ENCODE results near the gene MTHFD1.
"Not testable (repeated sequence)": the region's sequence is repeated elsewhere in the genome, so short reads cannot be mapped to it uniquely, and the experiment has no call there.

Gene MTHFD1

DNA sequence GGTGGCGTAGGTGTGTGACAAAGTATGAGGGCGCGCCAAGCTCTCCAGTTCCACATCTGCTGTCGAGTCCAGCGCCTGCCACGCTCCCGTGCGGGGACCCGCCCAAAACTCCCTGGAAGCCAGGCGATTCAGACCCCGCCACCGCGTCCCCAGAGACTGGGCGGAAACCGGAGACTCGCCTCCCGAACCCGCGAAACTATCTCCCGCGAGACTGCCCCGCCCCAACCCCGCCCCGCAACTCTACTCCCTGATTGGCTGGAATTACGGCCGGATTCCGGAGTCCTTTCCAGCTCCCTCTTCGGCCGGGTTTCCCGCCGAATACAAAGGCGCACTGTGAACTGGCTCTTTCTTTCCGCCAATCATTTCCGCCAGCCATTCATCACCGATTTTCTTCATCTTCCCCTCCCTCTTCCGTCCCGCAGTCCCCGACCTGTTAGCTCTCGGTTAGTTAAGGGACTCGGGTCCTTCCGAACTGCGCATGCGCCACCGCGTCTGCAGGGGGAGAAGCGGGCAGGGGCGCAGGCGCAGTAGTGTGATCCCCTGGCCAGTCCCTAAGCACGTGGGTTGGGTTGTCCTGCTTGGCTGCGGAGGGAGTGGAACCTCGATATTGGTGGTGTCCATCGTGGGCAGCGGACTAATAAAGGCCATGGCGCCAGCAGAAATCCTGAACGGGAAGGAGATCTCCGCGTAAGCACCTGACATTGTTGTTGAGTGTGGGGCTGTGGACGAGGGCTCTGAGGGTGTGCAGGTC lies at the start of gene MTHFD1:
MTHFD1 (plus strand) TSS at position 572 of the 751 bp plus-strand sequence; CDS start at position 647, 75 bp downstream.
- in situ Hi-C loops (cut with MboI; ENCODE audit: low sequenced_read_pairs) = no loop called here

DNA sequence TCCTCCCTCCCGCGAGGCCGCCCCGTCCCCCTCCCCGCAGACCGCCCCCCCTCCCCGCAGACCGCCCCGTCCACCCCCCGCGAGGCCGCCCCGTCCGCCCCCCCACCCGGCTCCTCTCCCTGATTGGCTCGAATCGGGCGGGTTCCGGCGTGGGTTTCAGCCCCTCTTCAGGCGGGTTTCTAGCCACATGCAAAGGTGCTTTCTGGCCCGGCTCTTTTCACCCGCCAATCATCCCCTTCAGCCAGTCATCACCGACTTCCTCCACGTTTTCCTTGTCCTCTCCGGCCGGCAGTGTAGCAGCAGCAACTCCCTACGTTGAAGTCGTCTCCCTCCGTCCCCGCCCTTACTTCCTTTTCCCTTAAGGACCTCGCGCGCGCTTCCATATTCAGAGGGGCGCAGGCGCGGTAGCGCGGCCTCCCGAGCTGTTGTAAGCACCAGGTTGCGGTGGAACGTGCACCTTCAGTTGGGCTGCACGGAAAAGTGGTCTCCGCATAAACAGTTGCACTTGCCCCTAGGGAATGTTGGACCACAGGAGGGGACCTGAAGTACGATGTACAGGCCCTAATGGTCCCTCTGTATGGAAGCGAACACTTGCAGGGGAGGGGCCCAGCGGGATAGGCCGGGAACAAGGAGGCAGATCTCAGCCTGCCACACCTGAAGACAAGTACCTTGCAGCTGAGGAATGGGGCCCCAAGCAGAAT lies 49.4 kb upstream of the MTHFD1 start:
- in situ Hi-C loops (cut with MboI; ENCODE audit: low sequenced_read_pairs) = no loop called here

DNA sequence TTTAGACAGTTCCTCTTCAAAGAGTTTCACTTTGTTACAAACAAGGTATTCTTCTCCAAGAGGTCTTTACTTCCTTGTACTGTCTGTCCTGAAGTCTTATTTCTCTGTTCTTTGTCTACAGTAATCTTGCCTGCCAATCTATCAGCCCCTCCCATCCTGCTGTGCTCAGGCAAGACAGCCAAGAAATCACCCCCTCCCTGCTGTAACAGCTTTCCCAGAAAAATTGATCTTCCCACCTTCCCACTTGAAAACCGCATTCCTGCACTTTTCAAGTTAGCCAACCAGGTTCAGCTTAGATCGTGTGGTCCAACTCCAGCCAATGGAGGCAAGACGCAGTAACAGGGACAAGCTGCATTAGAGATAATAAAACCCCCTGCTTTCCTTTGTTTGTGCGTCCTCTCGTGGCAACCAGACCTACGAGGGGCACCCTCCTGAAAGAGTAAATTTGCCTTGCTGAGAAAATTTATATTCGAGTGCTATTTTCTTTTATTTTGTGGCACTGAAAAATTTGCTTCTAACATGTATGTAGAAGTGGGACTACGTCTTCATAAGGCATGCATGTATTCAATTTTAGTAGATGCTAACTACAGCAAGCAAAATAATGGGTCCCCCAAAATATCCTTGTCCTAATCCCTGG lies 47.5 kb upstream of the MTHFD1 start:
- in situ Hi-C loops (cut with MboI; ENCODE audit: low sequenced_read_pairs) = no loop called here

DNA sequence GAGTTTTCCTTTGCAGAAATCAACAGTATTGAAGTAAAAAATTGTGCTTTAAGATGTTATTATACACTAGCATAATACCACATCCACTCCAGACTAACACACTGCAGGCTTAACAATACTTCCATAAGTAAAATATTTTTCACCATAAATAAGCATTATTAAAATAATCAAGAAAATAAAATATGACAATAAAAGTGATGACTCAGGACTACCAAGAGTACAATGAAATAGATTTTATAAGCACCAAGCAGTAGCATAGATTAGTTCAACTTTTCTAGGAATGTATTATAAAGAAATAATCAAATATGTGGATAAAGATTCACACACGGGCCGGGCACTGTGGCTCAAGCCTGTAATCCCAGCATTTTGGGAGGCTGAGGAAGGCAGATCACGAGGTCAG lies 40.4 kb upstream of the MTHFD1 start:
- in situ Hi-C loops (cut with MboI; ENCODE audit: low sequenced_read_pairs) = no loop called here

DNA sequence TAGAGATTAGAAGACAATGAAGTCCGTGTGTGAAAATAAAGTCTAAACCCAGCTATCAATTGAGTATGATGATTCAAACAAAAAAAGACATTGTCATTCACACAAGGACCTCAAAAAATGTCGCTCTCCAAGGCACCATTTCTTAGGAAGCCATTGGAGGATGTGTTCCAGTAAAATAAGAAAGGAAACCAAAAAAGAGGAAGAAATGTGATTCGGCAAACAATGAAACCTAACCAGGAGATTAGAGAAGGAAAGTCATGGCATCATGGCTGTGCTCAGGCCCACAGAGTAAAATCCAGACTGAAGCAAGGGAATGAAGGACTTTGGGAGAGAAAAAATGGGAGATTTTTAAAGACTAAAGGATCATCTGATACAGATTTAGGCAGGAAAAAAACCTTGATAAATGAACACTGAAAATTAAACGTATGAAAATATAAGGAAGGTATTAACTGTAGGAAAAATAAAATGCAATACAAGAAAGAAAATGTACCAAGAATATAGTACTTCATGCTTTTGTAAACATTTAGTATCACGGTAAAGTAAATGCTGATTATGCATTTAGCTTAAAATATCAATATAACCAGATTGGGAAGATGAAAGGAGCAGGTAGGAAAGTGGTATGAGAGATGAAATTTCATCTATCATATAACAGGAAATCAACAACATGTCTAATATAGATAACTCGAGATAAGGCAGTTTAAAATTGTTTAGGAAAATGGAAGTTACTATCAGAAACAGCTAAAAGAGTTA lies 38.2 kb upstream of the MTHFD1 start:
- in situ Hi-C loops (cut with MboI; ENCODE audit: low sequenced_read_pairs) = no loop called here

DNA sequence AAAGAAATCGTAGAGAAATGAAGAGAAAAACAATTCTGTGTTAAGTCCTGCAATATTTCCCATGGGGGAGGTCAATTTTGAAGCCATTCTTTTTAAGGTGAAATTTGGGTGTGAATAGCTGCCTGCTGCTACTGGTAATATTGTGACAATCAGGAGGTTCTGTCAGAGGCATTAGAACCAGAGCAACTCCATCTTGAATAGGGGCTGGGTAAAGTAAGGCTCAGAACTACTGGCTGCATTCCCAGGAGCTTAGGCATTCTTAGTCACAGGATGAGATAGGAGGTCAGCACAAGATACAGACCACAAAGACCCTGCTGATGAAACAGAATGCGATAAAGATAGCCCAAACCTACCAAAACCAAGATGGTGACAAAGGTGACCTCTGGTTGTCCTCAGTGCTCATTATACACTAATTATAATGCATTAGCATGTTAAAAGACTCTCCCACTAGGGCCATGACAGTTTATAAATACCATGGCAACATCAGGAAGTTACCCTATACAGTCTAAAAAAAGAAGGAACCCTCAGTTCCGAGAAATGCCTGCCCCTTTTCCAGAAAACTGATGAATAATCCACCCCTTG lies 24.8 kb upstream of the MTHFD1 start:
- in situ Hi-C loops (cut with MboI; ENCODE audit: low sequenced_read_pairs) = no loop called here

DNA sequence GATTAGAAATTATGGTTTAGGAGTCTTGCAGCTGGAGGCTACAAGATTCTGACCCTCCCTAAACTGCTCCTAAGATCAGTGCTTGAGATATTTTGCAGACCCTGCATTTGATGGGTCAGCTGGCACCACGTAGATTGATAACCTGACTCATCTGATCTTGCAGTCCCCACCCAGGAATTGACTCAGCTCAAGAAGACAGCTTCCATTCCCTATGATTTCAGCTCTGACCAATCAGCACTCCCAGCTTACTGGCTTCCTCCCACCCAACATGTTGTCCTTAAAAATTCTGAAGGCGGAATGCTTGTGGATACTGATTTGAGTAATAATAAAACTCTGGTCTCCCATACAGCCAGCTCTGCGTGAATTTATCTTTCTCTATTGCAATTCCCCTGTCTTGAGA lies 23.2 kb upstream of the MTHFD1 start:
- in situ Hi-C loops (cut with MboI; ENCODE audit: low sequenced_read_pairs) = no loop called here

DNA sequence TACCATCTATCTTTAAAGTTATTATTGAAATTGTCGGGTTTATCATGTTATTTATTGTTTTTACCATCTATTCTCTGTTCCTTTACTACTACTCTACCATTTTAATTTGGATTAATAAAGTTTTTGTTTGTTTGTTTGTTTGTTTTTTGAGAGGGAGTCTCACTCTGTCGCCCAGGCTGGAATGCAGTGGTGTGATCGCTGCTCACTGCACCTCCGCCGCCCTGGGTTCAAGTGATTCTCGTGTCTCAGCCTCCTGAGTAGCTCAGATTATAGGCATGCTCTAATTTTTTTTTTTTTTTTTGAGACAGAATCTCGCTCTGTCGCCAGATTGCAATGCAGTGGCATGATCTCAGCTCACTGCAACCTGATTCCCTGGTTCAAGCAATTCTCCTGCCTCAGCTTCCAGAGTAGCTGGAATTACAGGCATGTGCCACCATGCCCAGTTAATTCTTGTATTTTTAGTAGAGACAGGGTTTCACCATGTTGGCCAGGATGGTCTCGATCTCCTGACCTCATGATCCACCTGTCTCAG lies 22.7 kb upstream of the MTHFD1 start:
- in situ Hi-C loops (cut with MboI; ENCODE audit: low sequenced_read_pairs) = not testable (repeated sequence)

DNA sequence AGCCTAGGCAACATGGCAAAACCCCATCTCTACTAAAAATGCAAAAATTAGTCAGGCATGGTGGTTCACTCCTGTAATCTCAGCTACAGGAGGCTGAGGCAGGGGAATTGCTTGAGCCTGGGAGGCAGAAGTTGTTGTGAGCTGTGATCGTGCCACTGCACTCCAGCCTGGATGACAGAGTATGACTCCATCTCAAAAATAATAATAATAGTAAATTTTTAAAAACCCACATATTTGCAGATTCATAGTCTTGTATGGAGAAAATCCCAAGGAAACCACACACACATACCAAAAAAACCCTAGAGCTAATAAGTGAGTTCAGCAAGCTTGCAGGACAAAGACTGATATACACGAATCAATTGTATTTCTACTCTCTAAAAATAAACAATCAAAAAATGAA lies 19.0 kb upstream of the MTHFD1 start:
- in situ Hi-C loops (cut with MboI; ENCODE audit: low sequenced_read_pairs) = no loop called here

DNA sequence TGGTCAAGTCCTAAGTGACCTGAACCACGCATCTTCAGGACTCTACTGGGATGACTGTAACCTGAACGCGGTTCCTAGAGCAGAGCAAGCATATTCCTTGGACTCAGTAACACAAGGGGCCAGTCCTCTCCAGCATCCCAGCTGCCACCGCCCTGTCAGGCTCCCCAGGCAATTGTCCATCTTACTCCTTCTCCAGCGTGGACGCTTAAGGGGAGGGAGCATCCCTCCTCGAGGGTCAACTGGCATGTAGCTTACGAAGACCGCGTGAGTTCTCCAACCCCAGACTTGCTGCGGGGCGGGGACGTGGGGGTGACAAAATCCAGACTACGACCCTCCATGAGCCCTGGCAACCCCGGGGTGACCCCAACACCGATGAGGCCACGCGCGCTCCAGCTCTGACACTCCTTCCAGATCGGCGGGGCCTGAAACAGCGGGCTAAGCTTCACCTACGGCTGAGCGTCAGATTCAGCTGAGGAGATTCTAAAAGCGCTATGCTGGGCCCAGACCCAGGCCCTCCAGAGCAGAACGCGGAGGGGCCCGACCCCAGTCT lies 846 bp upstream of the MTHFD1 start:
- in situ Hi-C loops (cut with MboI; ENCODE audit: low sequenced_read_pairs) = no loop called here

DNA sequence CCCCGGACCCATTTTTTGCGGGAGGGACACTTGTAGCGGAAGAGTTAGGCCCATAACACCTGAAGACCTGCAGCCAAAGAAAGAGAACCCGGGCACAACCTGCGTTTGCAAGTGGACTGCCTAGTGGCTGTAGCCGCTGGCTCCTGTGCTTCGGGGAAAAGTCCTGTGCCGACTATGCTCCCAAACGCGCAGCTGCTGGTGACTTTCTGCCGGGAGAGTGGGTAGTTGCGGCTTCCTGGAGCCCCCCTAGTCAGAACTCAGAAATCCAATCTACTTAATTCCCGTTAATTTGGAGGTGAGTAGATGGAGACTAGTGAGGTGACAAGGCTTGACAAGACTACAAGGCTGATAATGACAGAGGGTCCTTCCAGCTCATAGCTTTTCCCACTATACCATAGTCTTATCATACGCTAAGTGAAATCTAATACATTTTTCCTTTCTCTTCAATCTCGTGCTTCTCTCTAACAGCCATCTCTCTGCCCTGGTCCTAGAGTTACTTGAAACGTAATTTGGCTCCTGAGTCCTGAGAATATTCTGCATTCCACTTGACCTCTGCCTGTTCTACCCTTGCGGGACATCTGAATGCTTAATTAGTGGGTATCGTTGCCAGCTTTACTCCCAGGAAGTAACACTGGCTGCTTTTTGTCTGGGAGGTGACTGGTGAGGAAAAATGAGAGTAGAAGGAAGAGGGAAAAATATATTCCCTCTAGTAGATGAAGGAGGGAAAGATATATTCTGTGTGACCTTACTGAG lies 556 bp downstream of the MTHFD1 start:
- in situ Hi-C loops (cut with MboI; ENCODE audit: low sequenced_read_pairs) = no loop called here

DNA sequence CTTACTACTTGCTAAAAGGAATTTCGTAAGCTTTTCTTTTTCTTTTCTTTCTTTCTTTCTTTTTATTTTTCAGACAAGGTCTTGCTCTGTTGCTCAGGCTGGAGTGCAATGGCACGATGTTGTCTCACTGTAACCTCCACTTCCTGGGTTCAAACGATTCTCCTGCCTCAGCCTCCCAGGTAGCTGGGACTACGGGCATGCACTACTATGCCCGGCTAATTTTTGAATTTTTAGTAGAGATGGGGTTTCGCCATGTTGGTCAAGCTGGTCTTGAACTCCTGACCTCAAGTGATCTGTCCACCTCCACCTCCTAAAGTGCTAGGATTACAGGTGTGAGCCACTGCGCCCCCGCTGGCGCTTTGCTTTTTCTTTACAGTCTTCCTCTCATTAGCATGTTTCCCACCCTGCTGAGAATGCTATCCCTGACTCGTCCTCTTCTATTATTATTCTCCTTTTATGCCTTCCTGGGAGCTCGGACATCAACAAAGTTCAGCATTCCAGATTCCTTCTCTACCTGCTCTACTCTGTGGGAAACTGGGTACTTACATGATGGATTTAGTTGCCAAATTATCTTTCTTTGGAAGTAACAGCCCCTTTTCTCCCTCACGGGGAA lies 3.1 kb downstream of the MTHFD1 start:
- in situ Hi-C loops (cut with MboI; ENCODE audit: low sequenced_read_pairs) = no loop called here

DNA sequence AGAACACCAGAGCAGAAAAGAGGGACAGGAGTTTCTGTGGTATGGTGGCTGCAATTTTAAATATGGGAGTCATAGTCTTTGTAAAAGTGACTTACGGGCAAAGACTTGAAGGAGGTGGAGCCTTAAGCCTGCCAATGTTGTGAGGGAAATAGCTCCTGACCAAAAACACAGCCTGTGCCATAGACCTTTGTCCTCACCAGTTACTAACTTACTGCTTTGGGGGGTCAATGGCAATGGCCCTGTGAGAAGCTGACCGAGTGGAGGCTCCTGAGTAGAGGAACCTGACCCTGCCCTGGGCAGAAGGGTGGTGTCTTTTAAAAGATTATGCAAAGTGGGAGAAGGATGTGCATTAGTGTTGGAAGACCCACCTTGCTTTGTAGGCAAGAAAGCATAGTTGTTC lies 3.8 kb downstream of the MTHFD1 start:
- in situ Hi-C loops (cut with MboI; ENCODE audit: low sequenced_read_pairs) = no loop called here

DNA sequence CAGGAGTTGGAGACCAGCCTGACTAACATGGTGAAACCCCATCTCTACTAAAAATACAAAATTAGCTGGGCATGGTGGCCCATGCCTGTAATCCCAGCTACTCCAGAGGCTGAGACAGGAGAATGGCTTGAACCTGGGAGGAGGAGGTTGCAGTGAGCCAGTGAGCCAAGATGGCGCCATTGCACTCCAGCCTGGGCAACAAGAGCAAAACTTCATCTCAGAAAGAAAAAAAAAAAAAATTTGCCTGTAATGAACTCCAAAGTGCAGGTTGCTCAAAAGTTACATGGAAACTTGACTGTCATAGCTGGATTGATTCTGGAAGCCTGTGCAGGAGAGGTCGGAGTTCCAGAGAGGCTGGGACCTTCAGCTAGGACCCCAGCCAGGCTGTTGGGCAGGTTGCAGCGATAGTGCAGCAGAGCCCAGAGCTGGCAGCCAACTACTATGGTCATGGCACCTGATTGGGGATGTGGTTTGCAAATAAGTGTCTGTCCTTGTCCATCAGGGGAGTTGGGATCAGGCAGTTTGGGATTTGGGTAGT lies 5.1 kb downstream of the MTHFD1 start:
- in situ Hi-C loops (cut with MboI; ENCODE audit: low sequenced_read_pairs) = not testable (repeated sequence)

DNA sequence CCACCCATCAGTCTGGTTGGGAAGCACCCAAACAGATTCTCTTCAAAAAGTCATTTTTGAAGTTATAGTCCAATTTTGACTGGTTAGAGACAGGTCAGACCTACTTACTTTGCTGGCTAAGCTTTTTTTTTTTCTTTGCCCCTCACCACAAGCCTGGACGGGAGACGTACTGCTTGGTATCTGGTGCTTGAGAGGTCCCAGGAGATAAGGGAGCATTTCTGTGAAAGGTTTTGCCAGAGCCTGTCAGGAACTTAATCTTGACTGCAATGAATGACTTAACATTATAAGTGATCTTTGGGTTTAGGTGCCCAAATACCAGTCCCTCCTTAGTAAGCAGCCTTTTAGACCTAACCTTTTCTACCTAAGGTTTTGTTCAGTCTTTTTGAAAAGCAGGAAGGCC lies 6.3 kb downstream of the MTHFD1 start:
- in situ Hi-C loops (cut with MboI; ENCODE audit: low sequenced_read_pairs) = no loop called here

DNA sequence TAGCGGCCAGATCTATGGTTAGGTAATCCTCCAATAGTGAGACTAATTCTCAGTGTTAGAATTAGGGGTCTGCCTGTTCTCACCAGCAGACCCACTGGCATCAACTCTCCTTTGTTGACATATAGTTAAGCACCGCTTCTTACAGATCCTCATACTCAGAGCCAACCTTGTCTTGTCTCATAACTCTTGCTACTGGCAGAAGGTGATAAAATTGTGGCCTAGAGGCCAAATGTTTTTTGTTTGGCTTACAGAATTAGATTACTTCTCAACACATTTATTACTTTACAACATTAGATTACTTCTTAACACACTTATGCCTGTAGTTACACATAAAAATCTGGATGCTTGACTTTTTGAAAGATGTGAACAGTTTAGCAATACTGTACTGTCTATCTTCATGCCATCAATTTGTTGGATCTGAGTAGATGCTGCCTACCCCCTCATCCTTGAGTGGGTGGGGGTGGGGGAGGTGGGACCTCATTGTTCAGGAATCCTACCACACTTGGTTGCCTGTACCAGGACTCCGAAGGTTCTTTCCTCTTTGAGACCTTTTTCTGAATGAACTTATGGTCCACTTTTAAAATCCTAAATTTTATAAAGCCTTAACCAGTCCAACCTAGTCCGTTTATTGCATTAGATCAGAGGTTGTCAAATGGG lies 7.0 kb downstream of the MTHFD1 start:
- in situ Hi-C loops (cut with MboI; ENCODE audit: low sequenced_read_pairs) = no loop called here

DNA sequence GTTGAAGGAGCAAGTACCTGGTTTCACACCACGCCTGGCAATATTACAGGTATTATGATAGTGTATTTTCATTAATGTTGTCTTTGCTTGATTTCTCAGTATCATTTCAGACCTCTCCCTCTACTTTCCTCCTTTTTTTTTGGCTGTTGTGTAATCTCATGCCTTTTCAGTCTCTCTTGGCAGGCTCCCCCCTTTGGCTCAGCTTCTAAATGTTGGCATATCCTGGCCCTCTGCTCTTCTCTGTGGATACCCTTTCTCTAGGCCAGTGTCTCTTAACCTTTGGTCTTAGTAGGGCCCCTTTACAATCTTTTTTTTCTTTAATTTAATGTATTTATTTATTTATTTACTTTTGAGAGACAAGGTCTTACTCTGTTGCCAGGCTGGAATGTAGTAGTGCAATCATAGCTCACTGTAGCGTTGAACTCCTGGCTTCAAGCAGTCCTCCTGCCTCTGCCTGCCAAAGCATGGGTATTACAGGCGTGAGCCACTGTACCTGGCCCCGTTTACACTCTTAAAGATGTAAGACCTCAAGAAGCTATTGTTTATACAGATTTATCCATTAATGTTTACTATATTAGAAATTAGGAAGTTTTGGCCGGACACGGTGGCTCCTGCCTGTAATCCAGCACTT lies 12.8 kb downstream of the MTHFD1 start:
- in situ Hi-C loops (cut with MboI; ENCODE audit: low sequenced_read_pairs) = no loop called here

DNA sequence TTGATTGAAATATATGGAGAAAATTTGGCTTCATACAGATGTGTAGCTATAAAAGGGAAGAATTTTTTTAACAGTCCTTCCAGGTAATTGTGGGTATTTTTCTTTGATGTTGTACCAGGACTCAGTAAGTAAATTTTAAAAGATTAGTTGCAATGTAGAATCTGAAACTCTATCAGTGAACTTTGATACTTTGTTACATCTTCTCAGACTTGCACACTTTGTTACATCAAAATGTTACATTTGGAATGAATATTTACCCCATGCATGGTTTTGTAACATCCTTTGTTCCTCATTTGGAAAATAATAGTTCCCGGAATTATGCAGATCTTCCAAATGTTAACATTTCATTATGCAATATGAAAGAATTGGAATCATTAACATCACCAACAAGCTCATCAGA lies 13.8 kb downstream of the MTHFD1 start:
- in situ Hi-C loops (cut with MboI; ENCODE audit: low sequenced_read_pairs) = no loop called here

Data from HL-60/S4 (cell line).